Lung (tissue), 12 donors: ENCODE results near the gene THAP8. TPM values are rescaled to one million over a fixed set of nuclear protein-coding genes. Genes with fewer than 3 reads are reported as not detected.

ENCODE experiments used
- ATAC-seq: fragments of 200-7000 bp; cut with Tn5 transposase; one replicate; pipeline ENCODE4 v1.9.1; 2020; ENCODE audit warnings: moderate number of reproducible peaks; ENCODE audit not compliant: insufficient read depth, low FRiP score
- DNase-seq, 3 donors: peaks; one replicate each; pipeline ENCODE4 v3.0.0-alpha.2; 2013 to 2017
- H3K27ac ChIP-seq, 2 donors: one replicate each; pipeline ENCODE4 v1.5.1; 2013; ENCODE audit warnings: mild to moderate bottlenecking in 2 of 2, moderate library complexity in 2 of 2, control low read depth in 1 of 2, inconsistent platforms in 1 of 2, low read depth in 1 of 2, low read length in 1 of 2
- H3K27me3 ChIP-seq, 3 donors: one replicate each; pipeline ENCODE4 v1.5.1; 2013; ENCODE audit warnings: low read length in 2 of 3; ENCODE audit not compliant: control insufficient read depth in 3 of 3, insufficient read depth in 3 of 3
- H3K36me3 ChIP-seq, 4 donors: one replicate each; pipeline ENCODE4 v1.5.1; 2013; ENCODE audit warnings: low read length in 4 of 4, mild to moderate bottlenecking in 1 of 4, moderate library complexity in 1 of 4; ENCODE audit not compliant: control insufficient read depth in 4 of 4, insufficient read depth in 4 of 4
- H3K4me1 ChIP-seq, 5 donors: one replicate each; pipeline ENCODE4 v1.5.1; 2013; ENCODE audit warnings: low read length in 5 of 5, mild to moderate bottlenecking in 2 of 5, moderate library complexity in 1 of 5; ENCODE audit not compliant: control insufficient read depth in 5 of 5, insufficient read depth in 5 of 5
- H3K4me3 ChIP-seq: one replicate; pipeline ENCODE4 v1.5.1; 2013; ENCODE audit warnings: mild to moderate bottlenecking, control low read depth, moderate library complexity
- H3K9ac ChIP-seq, 2 donors: one replicate each; pipeline ENCODE4 v1.5.1; 2013; ENCODE audit warnings: low read length in 2 of 2, control low read depth in 1 of 2; ENCODE audit not compliant: insufficient read depth in 1 of 2
- H3K9me3 ChIP-seq, 4 donors: one replicate each; pipeline ENCODE4 v1.5.1; 2013; ENCODE audit warnings: low read length in 3 of 4, mild to moderate bottlenecking in 1 of 4, moderate library complexity in 1 of 4; ENCODE audit not compliant: control insufficient read depth in 4 of 4, insufficient read depth in 3 of 4
- CTCF ChIP-seq: IDR thresholded peaks from 2 replicates; pipeline ENCODE4 v1.5.1; 2012; ENCODE audit warnings: mild to moderate bottlenecking; ENCODE audit errors: control extremely low read depth, extremely low read depth
- WGBS, 2 donors: extraction: QIAGEN DNeasy Blood & Tissue Kit; methylation state at CpG; one replicate each; pipeline ENCODE4 v1.1.7; 2013; 5-methylcytosine and 5-hydroxymethylcytosine counted together
- polyA plus RNA-seq, 2 donors: library from polyadenylated mRNA; stranded (reverse); fragments of 200-250 nt; gene quantifications; one replicate each; pipeline ENCODE4 v1.2.1, GENCODE V29; 2013
- total RNA-seq, 2 donors: library from RNA; depleted of rRNA in 1 of 2; stranded (reverse); fragments of >200 nt in 1 of 2; gene quantifications; one replicate each; pipeline ENCODE4 v1.2.1, GENCODE V29; 2014 to 2021
- donor health status: control.
- donor health status: control.
- donor health status: Bipolar disorder and iron deficiency.
- donor health status: healthy.
- donor health status: DM: yes; HTN: yes; CAD: no.

THAP8 gene
- total and polyA plus RNA-seq, 4 donors, result 4.1 to 6.4 (median 5.5) TPM

- DNase-seq, result no peak
- Histone ChIP-seq H3K27me3 (peaks cover 0 to 4% (median 0%) of the 10 kb centered on the region in 3 donors), H3K9me3 (peaks cover 0 to 2% (median 0%) of the 10 kb centered on the region in 4 donors), H3K9ac (no peak overlapping the region), H3K4me1 (peaks cover 0 to 15% (median 8%) of the 10 kb centered on the region in 5 donors), H3K36me3 (peaks cover 0 to 6% (median 0%) of the 10 kb centered on the region in 4 donors), H3K27ac (no peak overlapping the region), H3K4me3 (no peak overlapping the region)
- 89 to 95% methylated on average over 8 of the region's 8 CpGs for WGBS, 2 donors
- TF ChIP-seq CTCF, result no peak
- no peak for ATAC-seq
These were observed 60.9 kb downstream of the THAP8 start for GRCh38 chr19:35992907-35993765.

- no peak overlapping the region for H3K27ac ChIP-seq
- DNase-seq (no peak), ATAC-seq (no peak)
- peaks cover 0 to 2% (median 0%) of the 10 kb centered on the region in 4 donors for H3K9me3 ChIP-seq
- H3K4me1 ChIP-seq, result peaks cover 0 to 15% (median 8%) of the 10 kb centered on the region in 5 donors
- WGBS, 2 donors, result 82 to 89% methylated on average over 7 of the region's 7 CpGs
- H3K9ac ChIP-seq, result no peak overlapping the region
- TF ChIP-seq CTCF, result no peak
- H3K36me3 ChIP-seq, result no peaks in the 10 kb centered on the region
- H3K27me3 ChIP-seq, result peaks cover 0 to 14% (median 0%) of the 10 kb centered on the region in 3 donors
- no peak overlapping the region for H3K4me3 ChIP-seq
These were observed 62.2 kb downstream of the THAP8 start for GRCh38 chr19:35991731-35992450.

GRCh38 chr19:35990771-35991730 lies 63.0 kb downstream of the THAP8 start:
- 82 to 83% methylated on average over 10 of the region's 10 CpGs for WGBS, 2 donors
- no peak overlapping the region for H3K9ac ChIP-seq
- peaks cover 0 to 12% (median 3%) of the 10 kb centered on the region in 5 donors for H3K4me1 ChIP-seq
- ATAC-seq (no peak), DNase-seq (no peak)
- H3K9me3 ChIP-seq, result peaks cover 0 to 3% (median 0%) of the 10 kb centered on the region in 4 donors
- no peak for TF ChIP-seq CTCF
- H3K4me3 ChIP-seq, result no peak overlapping the region
- H3K36me3 ChIP-seq, result no peaks in the 10 kb centered on the region
- H3K27me3 ChIP-seq, result peaks cover 4 to 23% (median 6%) of the 10 kb centered on the region in 3 donors
- H3K27ac ChIP-seq, result no peak overlapping the region
